ENCODE results near the gene IL25.
"Not testable (repeated sequence)": the region's sequence is repeated elsewhere in the genome, so short reads cannot be mapped to it uniquely, and the experiment has no call there.

Gene IL25

DNA sequence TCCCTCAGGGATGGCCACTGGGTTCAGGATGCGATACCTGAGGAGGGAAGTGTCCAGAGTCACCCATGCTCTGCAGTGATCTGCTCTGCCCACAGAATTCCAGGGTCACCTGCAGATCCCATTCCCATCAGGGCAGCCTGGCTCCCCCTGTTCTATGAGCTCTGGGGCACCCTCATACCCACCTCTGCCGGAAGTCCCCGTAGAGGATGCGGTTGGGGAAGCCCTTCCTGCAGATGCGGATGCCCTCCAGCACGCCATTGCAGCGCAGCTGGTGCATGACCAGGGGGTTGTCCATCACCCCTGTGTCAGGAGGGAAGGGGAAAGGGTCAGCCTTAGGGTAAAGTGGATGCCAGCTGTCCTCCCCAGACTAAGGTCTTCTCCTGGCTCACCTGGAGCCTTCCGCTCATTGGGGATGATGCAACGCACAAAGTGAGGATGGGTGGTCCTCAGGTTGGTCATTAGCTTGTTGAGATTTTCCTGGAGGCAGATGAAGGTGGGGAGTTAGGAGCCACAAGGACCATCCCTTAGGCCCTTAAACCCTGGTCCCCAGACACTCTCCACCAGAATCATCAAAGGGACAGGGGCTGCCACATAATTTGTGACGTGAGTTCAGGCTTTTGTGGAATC, 24.3 kb downstream of the IL25 start:
- DNase-seq: no peak

DNA sequence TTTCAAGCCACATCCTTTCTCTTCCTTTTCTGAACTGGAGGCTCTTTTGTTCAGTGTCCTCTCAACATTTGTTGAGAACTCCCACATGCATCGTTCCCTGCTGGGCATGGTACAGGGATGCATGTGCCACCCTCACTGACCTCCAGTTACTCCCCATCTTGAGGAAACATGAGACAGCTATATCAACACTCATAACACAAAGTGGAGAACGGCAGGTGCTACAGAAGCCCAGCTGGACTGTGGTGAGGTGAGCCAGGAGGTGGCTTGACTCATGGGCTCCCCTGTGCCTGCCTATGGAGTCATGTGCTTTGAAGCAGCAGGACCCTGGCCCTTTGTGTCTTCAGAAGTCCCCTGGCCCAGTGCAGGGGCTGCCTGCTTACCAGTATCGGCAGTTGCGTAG, 25.7 kb downstream of the IL25 start:
- no peak for DNase-seq

DNA sequence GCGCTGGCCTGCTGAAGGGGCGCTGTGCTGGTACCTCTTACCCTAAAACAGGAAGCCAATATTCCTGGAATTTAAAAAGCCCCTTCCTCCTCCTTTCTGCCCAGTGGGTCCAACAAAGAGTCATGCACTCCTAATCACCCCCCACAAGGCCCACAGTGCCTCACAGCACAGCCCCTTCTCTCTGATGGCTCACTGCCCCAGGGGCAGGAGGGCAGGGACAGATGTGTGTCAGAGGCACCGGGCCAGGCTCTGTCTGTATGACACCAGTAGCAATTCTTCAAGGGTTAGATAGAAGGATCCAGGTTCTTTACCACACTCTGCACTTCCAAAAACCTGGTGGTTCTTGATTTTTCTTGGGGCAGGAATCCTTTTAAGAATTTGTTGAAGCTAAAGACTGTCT, 26.5 kb downstream of the IL25 start:
- DNase-seq: no peak

DNA sequence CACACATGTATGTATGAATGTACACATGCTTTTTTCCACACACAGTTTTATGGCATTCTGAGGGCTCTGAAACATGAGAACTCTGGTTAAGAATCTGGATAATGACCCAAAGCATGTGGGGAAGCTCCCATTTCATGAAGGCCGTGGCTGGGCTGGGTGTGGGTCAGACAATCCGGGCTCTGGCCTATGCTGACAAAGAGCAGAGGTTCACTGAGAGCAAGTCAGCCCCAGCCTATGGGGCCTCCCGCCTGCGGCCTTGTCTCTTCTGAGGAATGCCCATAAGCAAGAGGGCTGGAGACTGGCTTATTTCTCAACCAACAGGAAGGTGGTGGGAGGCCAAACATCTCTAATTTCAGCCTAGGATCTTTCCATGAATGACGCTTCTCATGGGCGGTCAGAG, 27.0 kb downstream of the IL25 start:
- DNase-seq: no peak

DNA sequence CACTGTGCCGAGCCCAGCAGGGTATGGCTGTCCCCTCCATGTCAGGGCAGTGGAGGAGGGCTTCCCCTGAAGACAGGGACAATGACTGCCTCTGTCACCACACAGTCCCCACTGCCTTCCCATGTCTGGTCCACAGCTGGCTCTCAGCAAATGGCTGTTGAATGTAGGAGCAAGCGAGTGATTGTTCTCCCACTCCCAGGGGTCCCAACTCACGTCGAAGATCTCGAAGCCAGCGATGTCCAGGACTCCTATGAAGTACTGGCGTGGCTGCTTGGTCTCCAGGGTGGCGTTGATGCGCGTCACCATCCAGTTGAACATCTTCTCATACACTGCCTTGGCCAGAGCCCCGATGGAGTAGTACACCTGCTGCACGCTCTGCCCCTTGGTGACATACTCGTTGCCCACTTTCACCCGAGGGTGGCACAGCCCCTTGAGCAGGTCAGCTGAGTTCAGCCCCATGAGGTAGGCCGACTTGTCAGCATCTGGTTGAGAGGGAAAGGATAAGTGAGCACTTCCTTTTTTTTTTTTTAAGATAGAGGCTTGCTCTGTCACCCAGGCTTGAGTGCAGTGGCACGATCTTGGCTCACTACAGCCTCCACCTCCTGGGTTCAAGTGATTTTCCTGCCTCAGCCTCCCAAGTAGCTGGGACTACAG, 28.0 kb downstream of the IL25 start:
- not testable (repeated sequence) for DNase-seq

DNA sequence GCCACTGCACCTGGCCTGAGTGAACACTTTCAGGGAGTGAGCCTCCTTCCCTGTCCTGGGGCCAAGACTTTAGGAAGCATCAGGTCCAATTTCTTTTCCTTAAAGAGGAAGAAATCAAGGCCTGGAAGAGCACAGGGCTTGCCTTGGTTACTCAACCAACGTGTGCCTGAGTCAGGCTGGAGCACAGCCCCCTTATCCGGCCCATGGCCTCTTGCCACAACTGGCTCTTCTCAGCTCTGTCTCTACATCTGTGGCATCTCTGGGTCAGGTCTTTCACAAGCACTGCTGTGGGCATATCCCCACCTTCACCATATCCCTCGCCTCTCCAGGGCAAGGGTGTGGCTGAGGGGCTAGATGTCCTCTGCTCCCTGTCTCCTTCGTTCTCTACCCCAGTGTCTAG, 28.7 kb downstream of the IL25 start:
- DNase-seq: no peak

DNA sequence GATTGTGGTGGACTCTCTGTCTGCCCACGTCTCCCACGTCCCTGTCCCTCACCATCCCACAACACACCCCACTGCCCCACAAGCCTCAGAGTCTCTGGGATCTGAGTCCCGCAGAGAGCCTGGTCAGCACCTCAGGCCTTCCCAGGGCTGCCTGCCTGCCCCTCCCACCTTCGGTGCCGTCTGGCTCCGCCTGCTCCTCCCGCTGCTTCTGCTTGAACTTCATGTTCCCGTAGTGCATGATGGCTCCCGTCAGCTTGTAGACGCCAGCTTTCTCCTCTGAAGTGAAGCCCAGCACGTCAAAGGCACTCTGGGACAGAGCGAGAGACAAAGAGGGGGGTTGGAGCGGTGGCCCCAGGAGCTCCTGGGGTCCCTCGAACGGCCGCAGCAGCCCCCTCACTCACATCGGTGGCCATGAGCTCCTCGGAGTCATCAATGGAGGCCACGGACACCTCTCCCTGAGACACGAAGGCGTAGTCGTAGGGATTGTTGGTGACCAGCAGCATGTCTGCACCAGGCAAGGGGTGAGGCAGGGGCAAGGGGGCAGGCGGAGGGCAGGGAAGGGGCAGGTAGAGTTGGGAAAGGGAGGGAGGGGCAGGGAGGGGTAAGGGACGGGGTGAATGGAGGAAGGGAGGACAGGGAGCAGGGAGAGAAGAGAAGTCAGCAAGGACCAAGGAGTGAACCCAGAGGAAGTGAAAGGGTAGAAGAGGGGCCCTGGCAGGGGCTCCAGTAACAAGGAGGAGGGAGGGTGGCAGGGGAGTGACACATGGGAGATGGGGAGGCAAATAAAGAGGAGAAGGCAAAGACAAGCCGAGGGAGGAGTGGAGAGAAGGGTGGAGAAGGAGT, 29.9 kb downstream of the IL25 start:
- DNase-seq: no peak

DNA sequence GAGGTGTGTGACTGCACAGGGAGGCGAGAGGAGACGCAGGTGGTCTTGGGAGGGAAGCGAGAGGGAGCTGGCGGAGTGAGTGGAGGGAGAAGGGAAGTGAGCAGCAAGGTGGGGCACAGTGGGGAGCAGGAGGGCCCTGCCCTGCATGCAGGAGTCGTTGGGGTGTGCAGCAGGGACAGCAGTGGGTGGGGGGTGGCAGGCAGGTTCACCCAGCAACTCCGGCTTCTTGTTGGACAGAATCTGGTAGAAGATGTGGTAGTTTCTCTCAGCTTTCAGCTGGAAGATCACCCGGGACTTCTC, 30.5 kb downstream of the IL25 start:
- no peak for DNase-seq

DNA sequence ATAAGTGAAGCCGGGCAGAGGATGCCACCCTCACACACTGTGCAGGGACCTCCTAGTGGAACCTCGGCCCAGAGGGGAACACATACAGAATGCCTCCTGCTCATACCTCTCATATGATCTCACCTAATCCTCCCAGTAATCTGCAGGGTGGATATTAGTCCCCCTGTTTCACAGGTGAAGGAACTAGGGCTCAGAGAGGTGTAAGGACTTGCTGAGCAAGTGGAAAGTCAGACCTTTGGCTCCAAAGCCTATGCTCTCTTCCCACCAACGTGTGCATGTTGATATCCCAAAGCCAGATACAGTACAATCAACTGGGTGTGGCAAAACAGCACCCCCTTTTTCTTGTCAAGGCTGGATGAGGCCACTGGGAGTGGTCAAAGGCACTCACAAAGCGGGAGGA, 31.3 kb downstream of the IL25 start:
- no peak for DNase-seq

DNA sequence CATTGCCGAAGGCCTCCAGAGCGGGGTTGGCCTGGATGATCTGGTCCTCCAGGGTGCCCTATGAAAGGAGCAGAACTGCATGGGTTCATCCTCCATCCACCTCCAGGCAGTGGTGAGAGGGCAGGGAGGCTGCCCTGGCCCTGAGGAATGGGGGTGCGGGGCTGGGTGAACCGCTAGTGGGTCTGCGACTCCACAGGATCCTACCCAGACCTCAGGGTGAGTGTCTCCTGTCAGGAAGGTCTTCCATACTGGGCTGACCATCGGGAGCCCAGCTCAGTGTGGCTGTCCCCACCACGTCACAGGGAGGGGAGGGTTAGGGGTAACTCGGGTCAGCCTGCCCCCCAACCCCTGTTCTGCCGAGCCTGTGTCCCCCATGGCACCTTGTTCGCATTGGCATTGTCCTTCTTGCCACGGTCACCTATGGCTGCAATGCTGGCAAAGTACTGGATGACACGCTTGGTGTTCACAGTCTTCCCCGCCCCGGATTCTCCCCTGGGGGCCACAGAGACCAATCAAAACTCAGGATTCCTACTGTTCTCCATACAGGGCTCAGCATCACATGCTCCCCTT, 31.8 kb downstream of the IL25 start:
- no peak for DNase-seq

DNA sequence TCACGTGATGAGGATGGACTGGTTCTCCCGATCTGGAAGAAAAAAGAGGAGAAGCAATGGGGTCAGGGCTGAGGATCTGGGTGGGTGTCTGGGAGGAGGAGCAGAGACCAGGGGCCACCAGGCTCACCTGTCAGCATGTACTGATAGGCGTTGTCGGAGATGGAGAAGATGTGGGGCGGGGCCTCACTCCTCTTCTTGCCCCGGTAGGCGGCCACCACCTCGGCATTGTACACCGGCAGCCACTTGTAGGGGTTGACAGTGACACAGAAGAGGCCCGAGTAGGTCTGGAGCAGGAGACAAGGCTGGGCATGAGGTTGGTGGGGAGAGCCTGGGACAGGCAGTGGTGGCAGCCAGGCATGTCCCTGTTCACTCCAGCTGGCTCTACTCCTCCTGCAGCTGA, 32.5 kb downstream of the IL25 start:
- no peak for DNase-seq

DNA sequence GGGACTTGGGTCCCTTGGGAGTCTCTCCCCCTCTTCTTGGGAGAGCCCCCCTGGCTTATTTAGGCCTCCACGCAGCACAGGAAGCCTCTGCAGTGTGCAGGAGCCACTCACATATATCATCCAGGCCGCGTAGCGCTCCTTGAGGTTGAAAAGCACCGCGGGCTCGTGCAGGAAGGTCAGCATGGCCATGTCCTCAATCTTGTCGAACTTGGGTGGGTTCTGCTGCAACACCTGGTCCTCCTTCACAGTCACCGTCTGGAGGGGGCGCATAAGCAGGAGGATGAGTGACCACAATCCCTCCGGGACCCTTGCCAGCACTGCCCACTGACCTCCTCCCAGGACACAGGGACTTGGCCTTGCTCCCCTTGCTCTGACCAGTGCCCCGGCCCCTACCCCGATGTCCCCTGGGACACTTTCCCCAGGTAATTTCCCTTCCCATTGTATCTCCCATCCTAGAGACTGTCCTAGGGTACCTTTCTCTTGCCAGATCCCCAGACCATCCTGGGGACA, 33.0 kb downstream of the IL25 start:
- no peak for DNase-seq

DNA sequence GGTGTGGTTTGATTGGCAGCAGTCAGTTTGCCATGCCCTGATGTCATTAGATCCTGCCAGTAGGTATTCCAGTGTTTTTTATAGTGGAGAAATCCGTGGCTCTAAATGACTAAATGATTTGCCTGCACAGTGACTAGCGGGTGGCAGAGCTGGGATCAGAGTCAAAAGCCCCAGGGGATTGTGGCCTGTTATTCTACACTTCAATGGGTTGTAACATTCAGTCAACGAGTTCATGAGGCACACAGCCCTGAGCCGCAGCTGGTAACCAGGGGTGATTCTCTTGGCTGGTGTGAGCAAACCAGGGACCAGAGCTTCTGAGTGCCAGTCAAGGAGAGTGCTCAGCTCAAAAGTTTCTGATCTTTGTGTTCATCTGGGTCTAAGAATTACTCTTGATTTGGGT, 33.6 kb downstream of the IL25 start:
- no peak for DNase-seq

DNA sequence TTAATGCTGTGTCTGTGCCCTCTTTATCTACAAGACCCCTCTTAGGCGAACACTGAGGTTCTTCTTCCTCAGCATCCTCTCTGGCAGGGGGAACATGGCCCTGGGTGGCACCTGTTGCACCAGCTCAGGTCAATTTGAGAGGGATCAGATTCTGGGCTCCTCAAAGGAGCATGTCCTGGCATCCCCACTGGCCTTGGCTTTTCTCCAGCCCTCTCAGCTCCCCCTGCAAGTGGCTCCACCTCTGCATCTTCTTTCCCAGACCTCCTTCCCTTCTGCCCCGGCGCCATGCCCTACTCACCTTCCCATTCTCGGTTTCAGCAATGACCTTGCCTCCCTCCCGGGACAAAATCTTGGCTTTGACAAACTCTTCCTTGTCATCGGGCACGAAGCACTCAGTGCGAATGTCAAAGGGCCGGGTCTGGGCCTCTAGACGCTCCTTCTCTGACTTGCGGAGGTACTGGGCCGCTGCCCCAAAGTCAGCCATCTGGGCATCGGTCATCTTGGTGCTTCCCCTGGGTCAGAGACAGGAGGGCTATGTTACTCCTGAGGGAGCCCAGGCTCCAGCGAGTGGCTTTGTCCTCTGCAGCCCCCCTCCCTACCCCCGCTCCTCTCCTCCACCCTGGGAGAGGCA, 34.2 kb downstream of the IL25 start:
- DNase-seq: no peak

DNA sequence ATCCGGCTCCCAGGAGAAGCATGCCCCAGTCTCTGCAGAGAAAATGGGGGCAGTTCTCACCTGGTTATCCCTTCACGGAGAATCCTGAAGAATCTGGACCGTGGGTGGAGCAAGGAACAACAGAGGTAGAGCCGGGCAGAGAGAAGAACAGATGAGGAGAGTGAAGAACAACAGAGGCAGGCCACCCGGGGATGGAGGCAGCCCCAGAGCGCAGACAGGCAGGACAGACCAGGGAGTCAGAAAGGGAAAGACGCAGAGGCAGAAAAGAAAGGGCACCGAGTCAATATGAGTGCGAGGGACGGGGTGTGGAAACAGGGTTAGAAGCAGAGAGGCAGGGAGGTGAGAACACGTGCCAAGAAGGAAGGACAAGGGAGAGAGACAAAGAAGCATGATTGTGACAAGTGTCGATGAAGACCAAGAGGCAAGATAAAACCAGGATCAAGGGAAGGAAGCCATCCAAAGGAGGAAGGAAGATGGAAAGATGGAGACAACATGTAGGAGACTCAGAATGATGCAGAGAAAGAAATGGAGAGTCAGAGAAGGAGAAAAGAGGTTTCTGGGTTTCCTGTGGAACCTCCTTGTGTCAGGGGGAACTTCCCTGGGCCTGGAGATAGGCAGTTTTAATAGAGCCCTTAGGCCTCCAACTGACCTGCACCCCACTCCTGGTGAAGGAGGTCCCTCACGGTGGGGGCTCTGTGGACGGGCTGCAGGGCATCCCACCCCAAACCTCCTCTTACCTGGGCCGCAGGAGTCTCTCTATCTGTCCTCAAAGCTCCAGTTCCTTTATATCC, 35.1 kb downstream of the IL25 start, which contains the start of gene MYH6:
Gene MYH6 (minus strand): TSS at position 758 of the 791 bp plus-strand sequence. CDS start 1,050 bp downstream, outside the sequence.
- DNase-seq: no peak

DNA sequence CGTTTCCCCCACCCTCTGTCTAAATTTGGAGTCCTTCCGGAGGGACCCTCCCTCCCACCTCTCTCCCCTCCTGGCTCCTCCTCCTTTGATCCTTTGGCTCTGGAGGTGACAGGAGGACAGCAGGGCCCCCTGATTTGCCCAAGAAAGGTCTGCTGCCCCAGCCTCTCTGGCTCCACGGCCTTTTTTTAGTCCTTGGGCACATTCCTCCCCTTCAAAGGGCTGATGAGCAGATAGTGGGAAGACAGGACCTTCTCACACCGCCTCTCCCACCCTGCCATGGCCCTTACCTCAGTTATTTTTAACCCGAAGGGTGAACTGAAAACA, 35.7 kb downstream of the IL25 start:
- no peak for DNase-seq

DNA sequence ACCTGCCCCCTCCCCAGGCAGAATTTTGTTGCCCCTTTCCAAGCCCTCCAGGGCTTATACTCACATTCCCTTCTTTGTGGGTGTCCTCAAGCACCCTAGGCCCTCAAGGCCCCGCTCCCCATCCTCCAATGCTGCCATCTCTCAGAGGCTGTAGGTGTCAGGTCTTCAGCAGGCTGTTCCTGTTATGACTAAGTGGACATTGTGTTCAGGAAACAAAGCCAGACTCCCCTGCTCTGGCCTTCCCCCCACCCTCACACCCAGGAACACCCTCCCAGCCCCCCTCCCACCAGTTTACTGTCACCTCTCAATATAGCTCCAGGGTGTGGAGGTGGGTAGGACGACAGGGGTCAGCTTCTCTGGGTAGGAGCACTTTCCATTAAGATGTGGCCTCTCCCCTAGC, 36.9 kb downstream of the IL25 start:
- DNase-seq: no peak

DNA sequence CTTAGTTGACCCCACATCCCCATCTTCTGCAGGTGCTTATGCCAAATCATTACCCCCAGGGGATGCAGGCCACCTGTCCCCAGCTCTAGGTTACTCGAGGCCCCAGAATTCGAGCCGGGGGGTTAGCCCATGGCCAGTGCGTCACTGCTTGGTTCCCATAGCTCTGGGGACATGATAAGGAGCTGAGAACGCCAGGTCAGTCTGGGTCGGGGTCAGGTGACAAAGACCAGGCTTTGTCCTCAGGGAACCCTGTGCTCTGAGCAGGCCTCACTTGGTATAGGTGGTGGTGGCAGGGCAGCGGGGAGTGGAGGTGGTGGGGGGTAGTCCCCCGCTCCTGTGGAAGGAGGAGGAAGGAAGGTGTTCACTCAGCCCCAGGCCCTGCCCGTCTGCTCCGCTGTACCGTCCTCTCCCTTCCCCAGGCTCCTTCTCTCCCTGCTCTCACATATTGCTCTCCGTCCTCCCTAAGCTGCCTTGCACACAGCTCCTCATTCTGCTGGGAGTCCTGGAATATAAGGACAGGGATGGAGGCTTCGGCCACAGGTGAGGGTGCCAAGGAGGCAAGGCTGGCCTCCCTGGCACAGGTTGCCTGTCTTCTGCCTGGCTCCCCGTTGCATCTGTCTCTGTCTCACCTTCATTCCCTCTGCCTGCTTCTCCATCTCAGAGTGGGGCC, 37.5 kb downstream of the IL25 start:
- DNase-seq: no peak

DNA sequence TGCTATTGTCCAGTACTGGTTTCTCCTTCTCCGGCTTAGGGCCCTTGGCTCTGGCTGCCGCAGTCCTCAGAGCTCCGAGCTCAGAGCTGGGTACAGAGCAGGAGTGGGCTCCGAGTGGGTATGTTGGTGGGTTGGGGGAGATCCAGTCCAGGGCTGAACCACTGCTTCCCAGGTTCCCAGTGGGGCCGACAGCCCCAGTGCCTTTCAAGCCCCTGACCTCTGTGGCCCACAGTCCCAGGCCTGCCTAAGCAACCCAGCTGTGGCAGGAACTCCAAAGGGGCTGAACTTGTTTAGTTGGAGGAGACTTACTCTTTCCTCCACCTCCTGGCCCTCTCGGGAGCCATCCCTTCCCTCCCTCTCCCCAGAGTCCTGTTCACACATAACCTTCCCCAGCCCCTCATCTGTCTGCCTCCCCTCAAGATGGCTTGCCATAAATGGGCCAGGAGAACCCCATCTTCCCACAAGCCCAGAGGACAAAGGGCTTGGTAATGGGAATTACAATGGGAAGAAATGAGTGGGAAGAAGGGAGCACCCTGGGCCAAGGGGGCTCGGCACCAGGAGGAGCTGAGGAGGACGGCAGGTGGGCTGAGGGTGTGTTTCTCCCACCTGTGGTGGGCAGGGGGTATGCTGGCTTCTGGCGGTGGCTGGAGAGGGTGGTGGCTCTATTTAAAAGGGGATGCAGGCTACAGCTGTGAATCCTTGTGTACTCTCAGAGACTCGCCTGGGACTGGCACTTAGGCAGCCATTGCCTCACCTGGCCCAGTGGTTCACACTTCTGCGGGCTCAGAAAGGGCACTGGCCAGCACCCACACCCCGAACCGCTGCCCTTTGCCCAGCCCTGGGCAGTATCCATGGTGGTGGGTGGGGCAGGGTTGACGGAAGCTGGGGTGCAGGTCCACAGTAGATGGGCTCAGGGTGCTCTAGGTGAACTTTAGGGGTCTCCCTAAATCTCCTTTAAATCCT, 39.2 kb downstream of the IL25 start:
- DNase-seq: no peak

DNA sequence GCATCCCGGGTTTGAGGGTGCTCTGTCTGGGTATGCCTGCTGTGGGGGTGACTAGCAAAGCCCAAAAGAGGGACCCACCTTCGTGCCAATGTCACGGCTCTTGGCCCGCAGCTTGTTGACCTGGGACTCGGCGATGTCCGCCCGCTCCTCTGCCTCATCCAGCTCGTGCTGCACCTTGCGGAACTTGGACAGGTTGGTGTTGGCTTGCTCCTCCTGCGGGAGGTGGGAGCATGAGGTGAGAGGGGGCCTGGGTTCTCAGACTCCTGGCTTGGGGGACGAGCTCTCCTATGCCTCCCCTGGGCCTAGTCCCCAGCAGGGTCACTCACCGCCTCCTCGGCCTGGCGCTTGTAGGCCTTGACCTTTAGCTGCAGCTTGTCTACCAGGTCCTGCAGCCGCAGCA, 41.1 kb downstream of the IL25 start:
- DNase-seq: no peak

DNA sequence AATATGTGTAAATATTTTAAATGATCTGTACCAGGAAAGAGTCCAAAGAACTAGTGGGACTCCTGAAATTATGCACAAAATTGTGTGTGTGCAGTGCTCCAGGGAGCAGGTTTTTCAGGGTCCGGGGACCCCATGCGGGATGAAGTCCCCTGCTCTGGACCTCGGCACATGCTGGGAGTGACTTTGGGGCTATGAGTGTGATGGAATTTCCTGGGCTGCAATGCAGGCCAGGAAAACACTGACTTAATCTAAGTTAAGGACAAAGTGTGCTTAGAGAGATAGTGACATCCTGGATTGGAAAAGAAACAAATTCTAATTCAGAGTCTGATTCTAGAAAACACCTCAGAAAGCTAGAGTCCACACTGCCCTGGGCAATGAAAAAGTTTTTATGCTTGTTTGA, 41.6 kb downstream of the IL25 start:
- no peak for DNase-seq
